Epithelial cell of esophagus (primary cell): ENCODE measurements around the gene MDFIC.

Source experiments
- DNase-seq: peaks from one replicate; pipeline ENCODE4 v3.0.0; 2010; ENCODE audit warnings: low read depth
- H3K4me3 ChIP-seq: 2 replicates; pipeline ENCODE4 v1.5.1; 2011; ENCODE audit warnings: mild to moderate bottlenecking, low read length, control low read depth
- TF ChIP-seq, protein P1 (sequence below): IDR thresholded peaks from 2 replicates; pipeline ENCODE4 v1.5.1; 2011; ENCODE audit warnings: low read depth, mild to moderate bottlenecking, low read length, control low read depth, inconsistent platforms; ENCODE audit not compliant: insufficient read depth; ENCODE audit errors: missing control alignments

MDFIC gene

DNA sequence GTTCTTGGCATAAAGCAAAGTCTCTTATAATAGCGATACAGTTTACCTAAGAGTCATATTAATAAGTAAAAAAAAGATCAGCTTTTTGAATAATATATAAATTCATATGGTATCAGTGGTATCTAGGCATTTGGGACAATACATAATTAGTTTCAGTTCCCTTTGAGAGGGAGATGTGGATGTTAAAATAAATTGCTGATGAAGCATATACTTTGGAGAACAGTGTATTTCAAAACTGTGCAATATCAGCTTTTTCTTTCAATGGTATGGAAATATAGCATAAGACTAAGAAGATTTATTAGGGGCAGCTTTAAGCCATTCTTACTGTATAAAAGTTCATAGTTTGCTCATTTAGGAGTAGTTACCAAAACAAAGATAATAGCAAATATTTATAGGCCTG, 35.5 kb downstream of the MDFIC start:
- no peak for DNase-seq
- no peak overlapping the region for H3K4me3 ChIP-seq
- TF ChIP-seq, protein P1, sequence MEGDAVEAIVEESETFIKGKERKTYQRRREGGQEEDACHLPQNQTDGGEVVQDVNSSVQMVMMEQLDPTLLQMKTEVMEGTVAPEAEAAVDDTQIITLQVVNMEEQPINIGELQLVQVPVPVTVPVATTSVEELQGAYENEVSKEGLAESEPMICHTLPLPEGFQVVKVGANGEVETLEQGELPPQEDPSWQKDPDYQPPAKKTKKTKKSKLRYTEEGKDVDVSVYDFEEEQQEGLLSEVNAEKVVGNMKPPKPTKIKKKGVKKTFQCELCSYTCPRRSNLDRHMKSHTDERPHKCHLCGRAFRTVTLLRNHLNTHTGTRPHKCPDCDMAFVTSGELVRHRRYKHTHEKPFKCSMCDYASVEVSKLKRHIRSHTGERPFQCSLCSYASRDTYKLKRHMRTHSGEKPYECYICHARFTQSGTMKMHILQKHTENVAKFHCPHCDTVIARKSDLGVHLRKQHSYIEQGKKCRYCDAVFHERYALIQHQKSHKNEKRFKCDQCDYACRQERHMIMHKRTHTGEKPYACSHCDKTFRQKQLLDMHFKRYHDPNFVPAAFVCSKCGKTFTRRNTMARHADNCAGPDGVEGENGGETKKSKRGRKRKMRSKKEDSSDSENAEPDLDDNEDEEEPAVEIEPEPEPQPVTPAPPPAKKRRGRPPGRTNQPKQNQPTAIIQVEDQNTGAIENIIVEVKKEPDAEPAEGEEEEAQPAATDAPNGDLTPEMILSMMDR = no peak

DNA sequence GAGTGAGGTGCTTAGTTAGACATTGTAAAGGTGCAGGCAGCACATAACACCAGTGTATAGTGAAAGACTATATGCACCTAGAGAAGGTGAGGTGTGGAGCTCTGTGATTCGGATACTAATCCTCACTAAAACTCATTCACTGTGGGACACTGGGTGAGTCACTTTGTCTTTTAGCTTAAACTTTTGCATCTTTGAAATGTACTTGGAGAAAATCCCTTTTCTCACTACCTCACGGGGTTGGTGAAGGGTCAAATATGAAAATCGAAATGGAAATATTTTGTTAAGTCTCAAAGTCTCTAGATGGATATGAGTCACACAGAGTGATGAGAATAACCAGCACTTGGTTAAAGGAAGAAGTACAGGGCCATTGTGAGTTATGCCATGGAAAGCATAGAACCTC, 38.0 kb downstream of the MDFIC start:
- H3K4me3 ChIP-seq = no peak overlapping the region
- no peak for DNase-seq
- TF ChIP-seq, protein P1 = no peak

DNA sequence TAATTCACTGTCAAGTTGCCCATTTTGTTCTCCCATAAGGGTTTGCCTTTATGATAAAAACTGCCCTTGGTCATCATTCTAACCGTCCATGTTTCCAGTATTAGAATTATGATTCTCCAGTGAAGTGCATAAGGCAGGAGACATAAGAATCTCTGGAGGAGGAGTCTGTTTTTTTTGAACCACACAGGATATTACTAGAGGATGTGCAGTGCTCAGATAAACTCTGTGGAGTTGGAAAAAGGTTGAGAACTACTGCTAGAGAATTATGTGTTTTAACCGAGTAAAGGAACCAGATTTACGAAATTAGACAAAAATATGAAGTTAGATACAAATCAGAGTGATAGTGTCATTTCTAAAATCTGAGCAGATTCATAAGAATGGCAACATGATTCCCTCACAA, 40.5 kb downstream of the MDFIC start:
- DNase-seq = no peak
- no peak overlapping the region for H3K4me3 ChIP-seq
- TF ChIP-seq, protein P1 = no peak

DNA sequence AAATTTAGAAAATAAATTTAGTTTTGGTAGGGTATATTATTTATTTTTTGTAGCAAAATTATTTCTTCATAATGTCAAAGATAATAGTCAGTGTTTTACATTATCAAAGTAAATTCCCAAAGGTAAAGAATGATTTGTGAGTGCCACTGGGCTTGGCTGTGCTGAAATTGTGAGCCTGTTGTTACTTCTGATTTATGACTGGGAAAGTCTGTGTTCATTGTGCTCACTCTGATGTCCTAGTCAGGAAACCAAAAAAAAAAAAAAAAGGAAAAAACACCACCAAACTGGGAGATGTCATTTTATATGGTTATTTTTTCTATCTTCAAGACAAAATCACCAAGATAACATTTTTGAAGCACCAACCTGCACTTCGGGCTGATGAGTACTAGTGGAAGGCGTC, 44.3 kb downstream of the MDFIC start:
- H3K4me3 ChIP-seq = no peak overlapping the region
- TF ChIP-seq, protein P1 = no peak
- DNase-seq = no peak

DNA sequence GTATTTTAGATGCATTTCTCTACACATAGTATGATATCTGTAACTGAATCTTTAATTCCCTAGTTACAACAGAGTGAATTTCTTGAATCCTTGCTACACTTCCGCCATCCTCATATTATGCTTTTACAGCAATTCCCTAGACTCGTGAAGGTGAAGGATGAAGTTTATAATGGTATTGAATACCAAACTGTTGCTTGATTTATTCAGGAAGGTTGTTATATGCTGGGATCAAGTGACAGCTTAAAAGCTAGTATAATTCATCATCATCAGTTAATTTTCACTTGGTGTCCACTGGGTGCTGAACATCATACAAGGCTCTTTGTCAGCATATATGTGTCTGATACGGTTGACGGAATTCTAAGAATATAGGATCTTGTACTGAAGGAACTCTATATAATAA, 47.2 kb downstream of the MDFIC start:
- DNase-seq = no peak
- TF ChIP-seq, protein P1 = no peak
- no peak overlapping the region for H3K4me3 ChIP-seq

DNA sequence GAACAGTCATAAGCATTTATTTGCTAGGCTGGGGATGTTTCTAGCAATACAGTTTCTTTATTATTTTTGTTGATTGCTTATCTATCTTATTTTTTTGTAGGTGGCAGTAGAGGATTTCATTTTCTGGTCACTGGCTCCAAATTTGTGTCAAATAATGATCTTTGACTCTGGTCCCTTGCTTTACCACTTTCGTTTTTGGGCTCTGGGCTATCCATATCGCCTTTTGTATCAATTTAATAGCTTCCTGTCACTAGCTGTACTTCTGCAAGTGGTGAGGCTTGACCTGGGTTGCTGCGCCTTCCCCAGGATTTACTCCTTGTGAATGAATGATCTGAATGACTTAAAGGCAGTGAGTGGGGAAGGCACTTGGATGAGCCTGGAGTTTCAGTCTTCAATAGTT, 48.4 kb downstream of the MDFIC start:
- no peak for DNase-seq
- no peak overlapping the region for H3K4me3 ChIP-seq
- TF ChIP-seq, protein P1 = no peak

DNA sequence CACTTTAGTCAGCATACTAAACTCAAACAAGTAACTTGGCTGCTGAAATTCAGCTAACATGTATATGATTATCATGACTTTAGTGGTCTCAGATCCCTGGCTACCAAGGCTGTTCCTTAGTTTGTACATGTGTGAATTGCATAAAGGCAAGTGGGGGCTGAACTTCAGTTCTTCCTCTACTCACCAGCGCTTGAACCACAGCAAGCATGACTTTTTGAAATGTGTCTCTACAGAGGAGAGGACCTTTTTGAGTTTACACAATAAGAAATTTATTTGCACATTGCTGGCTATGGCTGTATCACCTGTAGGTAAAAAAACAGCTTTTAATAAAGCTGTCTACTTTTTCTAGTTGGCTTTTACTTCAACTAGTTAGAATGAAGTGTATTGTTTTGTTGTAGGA, 48.8 kb downstream of the MDFIC start:
- DNase-seq = no peak
- TF ChIP-seq, protein P1 = no peak
- no peak overlapping the region for H3K4me3 ChIP-seq
